Activated CD8-positive, alpha-beta memory T cell treated with anti-CD3 and anti-CD28 coated beads for 24 hours (primary cell): ENCODE data around the gene ITGB6.
"Not testable (repeated sequence)": the region's sequence is repeated elsewhere in the genome, so short reads cannot be mapped to it uniquely, and the experiment has no call there.

Experiments
- DNase-seq: peaks from one replicate; pipeline ENCODE4 v3.0.0-alpha.2; 2020

The ITGB6 gene

DNA sequence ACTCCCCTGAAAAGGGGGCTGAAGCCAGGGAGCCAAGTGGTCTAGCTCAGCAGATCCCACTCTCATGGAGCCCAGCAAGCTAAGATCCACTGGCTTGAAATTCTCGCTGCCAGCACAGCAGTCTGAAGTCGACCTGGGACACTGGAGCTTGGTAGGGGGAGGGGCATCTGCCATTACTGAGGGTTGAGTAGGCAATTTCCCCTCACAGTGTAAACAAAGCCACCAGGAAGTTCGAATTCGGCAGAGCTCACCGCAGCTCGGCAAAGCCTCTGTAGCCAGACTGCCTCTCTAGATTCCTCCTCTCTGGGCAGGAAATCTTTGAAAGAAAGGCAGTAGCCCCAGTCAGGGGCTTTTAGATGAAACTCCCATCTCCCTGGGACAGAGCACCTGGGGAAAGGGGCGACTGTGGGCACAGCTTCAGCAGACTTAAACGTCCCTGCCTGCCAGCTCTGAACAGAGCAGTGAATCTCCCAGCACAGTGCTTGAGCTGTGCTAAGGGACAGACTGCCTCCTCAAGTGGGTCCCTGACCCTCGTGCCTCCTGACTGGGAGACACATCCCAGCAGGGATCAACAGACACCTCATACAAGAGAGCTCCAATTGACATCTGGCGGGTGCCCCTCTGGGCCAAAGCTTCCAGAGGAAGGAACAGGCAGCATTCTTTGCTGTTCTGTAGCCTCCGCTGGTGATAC, 18.8 kb downstream of the ITGB6 start:
- not testable (repeated sequence) for DNase-seq

GRCh38 chr2:160180690-160181089, 19.4 kb downstream of the ITGB6 start:
- DNase-seq = not testable (repeated sequence)

DNA sequence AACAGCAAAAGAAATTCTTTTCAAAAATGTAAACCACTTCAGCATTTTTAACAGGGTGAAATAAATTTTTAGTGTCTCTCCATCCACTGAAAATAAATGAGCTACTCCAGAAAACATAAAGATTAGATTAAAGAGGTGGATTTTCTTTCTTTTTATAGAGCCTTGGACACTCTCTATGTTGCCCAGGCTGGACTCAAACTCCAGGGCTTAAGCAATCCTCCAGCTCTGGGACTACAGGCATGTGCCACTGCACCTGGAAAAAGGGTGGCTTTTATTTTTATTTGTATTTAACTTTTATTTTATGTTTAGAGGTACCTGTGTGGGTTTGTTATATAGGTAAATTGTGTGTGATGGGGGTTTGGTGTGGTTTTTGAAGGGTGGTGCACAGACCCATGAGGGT, 19.9 kb downstream of the ITGB6 start:
- no peak for DNase-seq

DNA sequence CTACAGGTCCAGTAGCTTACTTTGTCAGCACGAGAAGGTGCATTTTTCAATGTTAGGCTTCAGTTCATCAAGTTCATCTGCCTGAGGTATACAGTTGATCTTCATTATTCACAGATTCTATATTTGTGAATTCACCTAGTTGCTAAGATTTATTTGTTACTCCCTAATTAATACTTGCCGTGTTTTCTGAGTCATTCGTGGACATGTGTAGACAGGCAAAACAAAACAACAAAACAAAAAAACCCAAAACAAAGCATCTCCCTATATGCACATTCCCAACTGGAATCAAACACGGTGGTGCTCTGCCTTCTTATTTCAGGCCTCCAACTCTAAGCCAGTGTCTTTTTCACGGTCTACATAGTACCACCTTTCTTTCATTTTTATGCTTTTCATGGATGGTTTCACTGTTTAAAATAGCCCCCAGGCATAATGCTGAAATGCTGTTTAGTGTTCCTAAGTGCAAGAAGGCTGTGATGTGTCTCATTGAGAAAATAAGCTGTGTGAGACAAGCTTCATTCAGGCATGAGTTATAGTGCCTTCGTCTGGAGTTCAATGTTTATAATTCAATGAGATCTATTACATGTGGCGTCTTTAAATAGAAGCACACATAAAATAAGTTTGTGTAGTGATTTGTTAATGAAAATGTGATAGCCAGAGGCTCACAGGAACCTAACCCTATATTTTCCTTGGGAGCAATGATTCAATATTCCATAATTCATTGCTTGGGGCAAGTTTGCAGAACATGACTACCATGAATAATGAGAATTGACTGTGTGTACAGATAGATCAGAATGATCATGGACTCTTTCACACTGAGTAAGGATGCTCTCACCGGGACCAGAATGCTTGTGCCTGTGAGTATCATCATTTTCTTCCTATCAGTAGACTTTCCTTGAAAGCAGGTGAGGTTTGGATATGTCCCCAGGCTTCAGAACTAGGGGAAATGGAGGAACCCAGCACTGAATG, 24.6 kb downstream of the ITGB6 start:
- DNase-seq = no peak

DNA sequence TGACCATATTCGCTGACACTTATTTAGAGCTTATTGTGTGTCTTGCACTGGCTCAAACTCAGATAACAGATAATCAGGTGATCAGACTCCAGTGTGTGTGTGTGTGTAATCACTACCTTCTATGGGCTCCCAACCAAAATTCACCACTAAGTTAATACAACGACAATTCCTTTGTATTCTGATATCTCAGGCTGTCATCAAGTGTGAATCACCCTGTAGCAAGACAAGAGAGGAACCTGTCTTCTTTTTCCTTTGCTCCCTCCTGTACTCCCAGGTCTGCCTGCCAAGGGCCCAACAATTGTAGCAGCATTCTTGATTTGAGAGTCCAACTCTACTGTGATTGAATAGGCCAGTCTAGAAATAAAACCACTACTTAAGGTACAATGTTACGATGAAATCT, 25.8 kb downstream of the ITGB6 start:
- DNase-seq = no peak

DNA sequence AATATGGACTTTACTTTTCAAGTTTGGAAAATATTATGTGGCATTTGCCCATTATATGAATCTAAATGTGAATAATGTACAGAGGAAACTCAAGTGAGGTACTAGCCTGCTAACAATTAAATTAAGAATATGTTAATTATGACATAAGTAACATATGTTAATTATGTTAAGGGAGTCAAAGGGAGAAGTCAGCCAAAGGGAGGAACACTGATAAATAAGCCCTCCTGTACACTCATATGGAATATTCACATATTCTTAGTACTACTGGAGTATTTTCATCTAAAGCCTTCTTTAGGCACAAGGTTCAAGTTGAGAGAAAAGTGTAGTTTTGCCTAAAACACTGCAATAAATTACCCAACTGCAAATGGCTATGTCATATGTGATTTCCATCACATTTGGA, 30.1 kb downstream of the ITGB6 start:
- no peak for DNase-seq

DNA sequence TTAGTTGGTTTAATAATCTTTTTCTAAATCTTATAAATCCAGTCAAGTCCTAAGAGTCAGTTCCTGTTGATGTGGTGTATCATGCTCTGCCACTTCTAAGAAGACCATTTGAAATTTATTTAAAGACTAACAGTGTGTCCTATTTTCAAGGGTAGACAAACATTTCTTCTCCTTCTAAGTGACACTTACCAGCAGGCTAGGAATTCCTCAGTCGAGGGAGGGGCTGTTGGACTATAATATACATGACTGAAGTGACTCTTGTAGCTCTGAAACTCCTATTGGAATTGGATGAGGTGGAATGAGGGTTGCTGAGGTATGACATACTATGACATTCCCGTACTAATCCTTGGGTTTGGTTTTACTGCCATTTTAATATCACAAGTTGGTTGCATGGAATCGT, 30.6 kb downstream of the ITGB6 start:
- DNase-seq = no peak

DNA sequence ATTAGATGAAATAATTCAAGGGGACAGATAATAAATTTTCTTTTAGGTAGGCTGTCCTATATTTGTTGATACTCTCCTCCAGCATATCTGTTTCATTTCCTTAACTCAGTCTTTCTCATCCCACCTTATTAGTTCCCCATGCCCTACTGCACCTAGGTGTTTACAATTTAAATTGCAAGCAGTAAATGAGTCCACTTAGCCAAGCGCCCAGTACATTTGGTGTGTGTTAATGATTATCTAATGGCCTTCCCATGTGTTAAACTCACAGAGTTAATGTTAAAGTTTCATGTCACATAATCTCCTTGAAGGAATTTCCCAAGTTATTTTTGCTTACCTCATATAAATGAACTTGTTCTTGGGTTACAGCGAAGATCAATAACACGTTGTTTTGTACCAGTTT, 31.2 kb downstream of the ITGB6 start:
- no peak for DNase-seq

GRCh38 chr2:160167089-160167740, 32.9 kb downstream of the ITGB6 start:
- DNase-seq = no peak

- no peak for DNase-seq
These were observed 34.1 kb downstream of the ITGB6 start for GRCh38 chr2:160165996-160166395.

DNA sequence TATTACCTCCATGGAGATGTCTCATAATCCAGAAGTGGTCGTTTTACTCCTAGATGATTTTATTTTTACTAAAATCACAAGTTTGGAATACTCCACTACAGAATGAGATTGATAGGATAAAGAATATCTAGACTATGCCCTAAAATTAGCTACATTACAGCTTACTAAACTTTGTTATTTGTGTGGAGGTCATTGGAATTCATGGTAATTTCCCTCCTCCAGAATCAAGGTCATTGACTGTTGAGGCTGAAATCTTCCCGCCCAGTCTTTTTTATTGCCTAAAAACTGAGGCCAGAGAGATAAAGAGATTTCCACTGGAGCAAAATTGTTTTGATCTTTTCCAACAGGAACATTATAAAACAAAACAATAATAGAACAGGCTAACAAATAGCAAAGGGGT, 35.0 kb downstream of the ITGB6 start:
- no peak for DNase-seq

DNA sequence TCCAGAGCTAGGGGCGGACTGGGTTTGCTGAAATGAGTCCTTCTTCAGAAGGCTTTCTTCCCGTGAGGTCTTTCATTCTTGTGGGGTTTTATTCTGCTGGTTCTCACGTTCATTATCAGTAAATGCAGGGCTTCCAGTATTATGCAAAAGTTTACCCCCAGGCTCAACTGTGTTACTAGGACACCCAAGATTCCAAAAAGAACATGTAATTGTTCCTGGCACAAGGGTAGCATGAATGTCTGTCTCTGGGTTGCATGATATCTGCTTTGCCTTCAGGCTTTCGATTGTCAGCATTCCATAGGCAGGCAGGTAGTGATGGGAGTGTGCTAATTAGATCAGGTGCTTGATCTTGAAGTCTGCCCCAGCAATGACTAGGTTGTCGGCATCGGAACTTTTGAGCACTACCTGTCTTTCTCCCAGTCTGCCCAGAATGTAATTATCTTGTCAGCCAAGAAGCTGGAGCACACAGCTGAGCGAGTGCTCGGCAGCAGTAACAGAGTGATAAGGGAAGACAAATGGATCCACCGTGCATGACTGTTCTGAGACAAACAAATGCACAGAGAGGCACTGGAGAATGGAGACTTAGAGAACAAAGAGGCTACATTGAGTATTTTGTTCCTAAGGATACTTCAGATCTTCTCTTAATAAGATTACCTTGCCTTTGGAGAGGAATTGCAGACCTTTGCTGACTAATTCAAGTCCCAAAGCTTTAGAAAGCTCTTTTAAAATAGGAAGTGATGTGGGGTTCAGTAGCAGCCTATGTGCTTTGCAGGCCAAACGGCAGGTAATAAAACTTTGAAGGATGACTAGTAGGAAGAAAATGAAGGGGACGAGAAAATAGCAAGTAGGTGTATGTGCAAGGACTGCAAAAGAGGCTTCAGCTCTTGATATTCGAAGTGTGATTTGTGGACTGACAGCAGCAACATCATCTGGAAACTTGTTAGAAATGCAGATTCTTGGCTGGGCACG, 41.9 kb downstream of the ITGB6 start:
- DNase-seq = no peak

DNA sequence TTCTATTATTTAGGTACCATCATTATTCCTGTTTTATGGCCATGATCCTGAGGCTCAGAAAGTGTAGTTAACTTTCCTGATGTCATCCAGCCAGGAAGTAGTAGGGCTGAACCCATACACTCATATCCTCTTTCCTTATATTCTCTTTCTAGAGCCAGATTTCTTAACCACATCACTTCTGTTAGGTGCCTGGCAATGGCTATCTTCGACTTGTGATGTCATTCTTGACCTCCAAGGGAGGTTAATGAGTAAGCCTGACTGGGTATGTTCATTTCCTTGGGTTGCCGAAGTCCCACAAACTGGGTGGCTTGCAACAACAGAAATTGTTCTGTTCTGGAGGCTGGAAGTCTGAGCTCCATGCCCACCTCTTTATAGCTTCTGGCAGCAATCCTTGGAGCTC, 43.4 kb downstream of the ITGB6 start:
- DNase-seq = no peak

DNA sequence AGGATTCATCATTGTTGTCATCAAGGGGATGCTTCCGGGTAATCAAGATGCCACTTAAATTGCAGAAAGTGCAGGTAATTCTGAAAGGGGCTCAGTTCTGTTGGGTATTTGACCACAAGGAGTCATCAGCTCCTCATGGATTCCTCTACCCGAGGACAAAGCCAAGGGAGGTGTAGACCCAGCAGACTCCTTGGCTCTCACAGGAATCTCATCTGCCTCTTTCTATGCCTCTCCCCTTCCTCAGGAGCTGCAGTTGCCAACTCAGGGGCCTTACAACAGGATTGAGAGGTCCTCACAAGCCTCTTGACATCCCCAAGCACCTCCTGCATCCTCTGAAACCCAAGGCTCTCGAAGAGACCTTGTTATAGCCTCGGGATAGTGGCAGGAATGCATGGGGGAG, 44.0 kb downstream of the ITGB6 start:
- DNase-seq = no peak

- not testable (repeated sequence) for DNase-seq
These were observed 51.7 kb downstream of the ITGB6 start for GRCh38 chr2:160148419-160148818.

DNA sequence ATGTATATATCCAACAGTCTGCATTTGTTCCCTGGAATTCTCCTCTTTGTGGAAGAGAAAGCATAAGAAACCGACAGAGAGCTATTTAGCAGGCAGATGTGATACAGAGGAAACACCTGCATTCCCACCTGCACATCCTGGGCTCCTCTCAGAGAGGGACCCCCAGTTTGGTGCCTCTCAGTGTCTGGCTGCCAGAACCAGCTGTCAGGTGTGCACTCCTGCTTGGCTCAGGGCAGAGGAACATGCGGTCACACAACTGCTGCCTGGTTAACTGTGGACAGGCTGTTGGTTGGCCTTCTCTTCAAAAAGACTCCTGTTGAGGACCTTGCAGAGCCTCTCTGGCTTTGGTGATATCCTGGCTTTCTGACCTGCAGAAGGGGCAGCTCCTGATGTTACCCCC, 54.6 kb downstream of the ITGB6 start:
- no peak for DNase-seq

- DNase-seq = no peak
These were observed 55.6 kb downstream of the ITGB6 start for GRCh38 chr2:160144280-160144990.

GRCh38 chr2:160142472-160142871, 57.6 kb downstream of the ITGB6 start:
- DNase-seq = no peak

GRCh38 chr2:160141912-160142311, 58.2 kb downstream of the ITGB6 start:
- DNase-seq = no peak

DNA sequence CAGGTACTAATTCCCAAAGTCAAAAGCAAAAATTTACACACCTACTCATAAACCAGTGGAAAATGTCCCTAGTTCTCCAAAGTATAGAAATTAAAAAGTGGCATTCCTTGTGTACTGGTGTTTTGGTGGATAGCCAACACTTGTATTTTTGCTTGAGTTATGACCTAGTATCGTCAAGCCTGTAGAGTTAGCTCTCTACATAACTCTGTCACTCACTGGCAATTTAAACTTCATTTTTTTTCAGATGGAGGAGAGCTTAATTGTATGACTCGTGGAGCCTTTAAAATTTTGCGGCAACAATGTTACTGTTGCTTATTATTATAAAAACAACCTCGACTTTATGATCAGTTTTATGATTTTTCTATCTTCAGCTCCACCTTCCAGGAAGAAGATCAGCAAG, 58.7 kb downstream of the ITGB6 start:
- DNase-seq = no peak

- DNase-seq = no peak
These were observed 59.6 kb downstream of the ITGB6 start for GRCh38 chr2:160140471-160140870.

GRCh38 chr2:160139991-160140390, 60.1 kb downstream of the ITGB6 start:
- DNase-seq = no peak
